ENCODE measurements around the gene CCDC182. TPM values are rescaled to one million over a fixed set of nuclear protein-coding genes. Genes with fewer than 3 reads are reported as not detected.

Gene CCDC182
- total RNA-seq, 1 donor from 2014 or later: not detected

- Mint-ChIP-seq H3K27ac (ENCODE audit: unreplicated experiment) (no peak overlapping the region), H3K4me3 (ENCODE audit: unreplicated experiment) (no peak overlapping the region), H3K4me1 (ENCODE audit: low read depth, unreplicated experiment) (no peaks in the 10 kb centered on the region), H3K27me3 (ENCODE audit: low read depth, unreplicated experiment) (peaks cover 3% of the 10 kb centered on the region), H3K36me3 (ENCODE audit: low read depth, unreplicated experiment) (no peaks in the 10 kb centered on the region), H3K9me3 (ENCODE audit: unreplicated experiment) (peaks cover 4% of the 10 kb centered on the region)
- H3K79me2 ChIP-seq (ENCODE audit: insufficient read depth, low read length): no peaks in the 10 kb centered on the region
- no peak for TF ChIP-seq EZH2 (IDR thresholded peaks at IDR 0.05; ENCODE audit: insufficient read depth, low read length)
- TF ChIP-seq, protein P1, sequence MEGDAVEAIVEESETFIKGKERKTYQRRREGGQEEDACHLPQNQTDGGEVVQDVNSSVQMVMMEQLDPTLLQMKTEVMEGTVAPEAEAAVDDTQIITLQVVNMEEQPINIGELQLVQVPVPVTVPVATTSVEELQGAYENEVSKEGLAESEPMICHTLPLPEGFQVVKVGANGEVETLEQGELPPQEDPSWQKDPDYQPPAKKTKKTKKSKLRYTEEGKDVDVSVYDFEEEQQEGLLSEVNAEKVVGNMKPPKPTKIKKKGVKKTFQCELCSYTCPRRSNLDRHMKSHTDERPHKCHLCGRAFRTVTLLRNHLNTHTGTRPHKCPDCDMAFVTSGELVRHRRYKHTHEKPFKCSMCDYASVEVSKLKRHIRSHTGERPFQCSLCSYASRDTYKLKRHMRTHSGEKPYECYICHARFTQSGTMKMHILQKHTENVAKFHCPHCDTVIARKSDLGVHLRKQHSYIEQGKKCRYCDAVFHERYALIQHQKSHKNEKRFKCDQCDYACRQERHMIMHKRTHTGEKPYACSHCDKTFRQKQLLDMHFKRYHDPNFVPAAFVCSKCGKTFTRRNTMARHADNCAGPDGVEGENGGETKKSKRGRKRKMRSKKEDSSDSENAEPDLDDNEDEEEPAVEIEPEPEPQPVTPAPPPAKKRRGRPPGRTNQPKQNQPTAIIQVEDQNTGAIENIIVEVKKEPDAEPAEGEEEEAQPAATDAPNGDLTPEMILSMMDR (IDR thresholded peaks at IDR 0.05; ENCODE audit: insufficient read depth, low read depth, low read length): no peak
- H3K9me3 ChIP-seq (ENCODE audit: insufficient read depth, low read depth, low read length): no peaks in the 10 kb centered on the region
- no peaks in the 10 kb centered on the region for H4K20me1 ChIP-seq (ENCODE audit: insufficient read depth, low read length)
- no peaks in the 10 kb centered on the region for H3K36me3 ChIP-seq (ENCODE audit: insufficient read depth, low read length)
- no peak overlapping the region for H3K9ac ChIP-seq (ENCODE audit: low read length)
- no peak overlapping the region for H3K4me2 ChIP-seq (ENCODE audit: low read length)
- FAIRE-seq (no peak), DNase-seq (ENCODE audit: low read depth) (no peak)
- no peak overlapping the region for H3K4me3 ChIP-seq (ENCODE audit: insufficient read depth, low read depth, low read length)
- no peaks in the 10 kb centered on the region for H3K4me1 ChIP-seq (ENCODE audit: insufficient read depth, low read length)
- no peak overlapping the region for H2AFZ ChIP-seq (ENCODE audit: low read depth, low read length)
- H3K27me3 ChIP-seq (ENCODE audit: insufficient read depth, low read length): no peaks in the 10 kb centered on the region
- no peak overlapping the region for H3K27ac ChIP-seq (ENCODE audit: low read depth, low read length)
Measured at GRCh38 chr17:57699751-57700219, 45.3 kb downstream of the CCDC182 start.

DNA sequence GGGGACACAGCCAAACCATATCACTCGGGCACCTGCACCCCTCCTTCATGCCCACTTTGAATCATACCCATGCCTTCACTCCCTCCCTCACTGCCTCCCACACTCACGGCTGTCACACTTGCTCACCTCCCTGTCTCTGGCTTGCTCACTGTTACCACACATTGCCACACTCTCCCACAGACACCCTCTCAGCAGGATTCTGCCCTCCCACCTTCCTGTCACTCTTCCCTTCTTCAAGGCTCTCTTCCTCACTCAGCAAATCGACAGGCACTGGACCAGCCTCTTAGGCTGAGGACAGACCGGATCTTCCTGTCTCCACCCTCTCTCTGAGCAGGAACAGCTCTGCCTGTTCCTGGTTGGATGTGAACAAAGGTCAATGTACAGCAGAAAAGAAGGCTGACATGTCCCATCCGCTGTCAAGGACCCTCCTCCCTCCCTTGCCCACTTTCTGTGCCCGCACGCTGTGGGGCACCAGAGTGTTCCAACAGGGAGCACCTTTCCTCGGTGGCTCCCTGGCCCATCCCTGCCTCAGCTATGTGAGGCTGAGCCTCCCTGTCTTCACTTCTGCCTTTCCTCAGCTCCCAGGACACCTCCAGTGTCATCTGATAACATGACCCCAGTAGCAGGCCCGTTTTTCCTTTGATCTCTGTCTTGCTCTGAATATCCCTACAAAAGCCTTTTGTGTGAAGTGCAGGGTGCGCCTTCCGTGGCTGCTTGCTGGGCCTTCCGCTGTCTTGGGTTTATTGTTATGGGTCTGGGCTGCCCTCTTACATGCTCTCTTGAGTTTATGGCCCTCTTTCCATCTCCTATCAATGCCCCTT is 47.0 kb downstream of the CCDC182 start:
- no peak for FAIRE-seq
- Mint-ChIP-seq H3K9me3 (ENCODE audit: unreplicated experiment) (peaks cover 6% of the 10 kb centered on the region), H3K27ac (ENCODE audit: unreplicated experiment) (no peak overlapping the region), H3K4me1 (ENCODE audit: low read depth, unreplicated experiment) (no peaks in the 10 kb centered on the region), H3K4me3 (ENCODE audit: unreplicated experiment) (no peak overlapping the region), H3K27me3 (ENCODE audit: low read depth, unreplicated experiment) (peaks cover 3% of the 10 kb centered on the region), H3K36me3 (ENCODE audit: low read depth, unreplicated experiment) (no peaks in the 10 kb centered on the region)
- Histone ChIP-seq H2AFZ (ENCODE audit: low read depth, low read length) (no peak overlapping the region), H3K9me3 (ENCODE audit: insufficient read depth, low read depth, low read length) (no peaks in the 10 kb centered on the region), H3K27me3 (ENCODE audit: insufficient read depth, low read length) (no peaks in the 10 kb centered on the region), H3K27ac (ENCODE audit: low read depth, low read length) (no peak overlapping the region), H3K9ac (ENCODE audit: low read length) (no peak overlapping the region), H3K4me2 (ENCODE audit: low read length) (no peak overlapping the region), H3K4me1 (ENCODE audit: insufficient read depth, low read length) (no peaks in the 10 kb centered on the region), H3K79me2 (ENCODE audit: insufficient read depth, low read length) (no peaks in the 10 kb centered on the region), H3K36me3 (ENCODE audit: insufficient read depth, low read length) (no peaks in the 10 kb centered on the region), H4K20me1 (ENCODE audit: insufficient read depth, low read length) (no peaks in the 10 kb centered on the region), H3K4me3 (ENCODE audit: insufficient read depth, low read depth, low read length) (no peak overlapping the region)
- DNase-seq (ENCODE audit: low read depth): no peak
- TF ChIP-seq, protein P1 (IDR thresholded peaks at IDR 0.05; ENCODE audit: insufficient read depth, low read depth, low read length): no peak
- TF ChIP-seq EZH2 (IDR thresholded peaks at IDR 0.05; ENCODE audit: insufficient read depth, low read length): no peak

DNA sequence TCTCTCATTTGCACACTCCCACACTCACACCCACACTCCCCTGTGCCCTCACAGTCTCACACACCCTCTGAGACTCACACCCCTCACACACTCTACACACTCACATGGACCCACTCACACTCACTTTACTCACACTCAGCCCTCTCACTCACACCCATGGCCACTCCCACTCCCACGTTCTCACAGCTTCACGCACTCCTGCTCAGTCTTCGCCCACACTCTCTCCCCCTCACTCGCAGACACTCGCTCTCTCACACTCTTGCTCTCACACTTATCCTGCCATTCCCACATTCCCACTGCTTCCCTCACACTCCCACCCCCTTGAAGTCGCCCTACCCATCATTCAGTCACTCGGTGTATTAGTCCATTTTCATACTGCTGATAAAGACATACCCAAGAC is 47.9 kb downstream of the CCDC182 start:
- H3K27ac ChIP-seq (ENCODE audit: low read depth, low read length): no peak overlapping the region
- no peak overlapping the region for H3K4me2 ChIP-seq (ENCODE audit: low read length)
- no peaks in the 10 kb centered on the region for H3K36me3 Mint-ChIP-seq (ENCODE audit: low read depth, unreplicated experiment)
- no peak overlapping the region for H3K27ac Mint-ChIP-seq (ENCODE audit: unreplicated experiment)
- TF ChIP-seq, protein P1 (IDR thresholded peaks at IDR 0.05; ENCODE audit: insufficient read depth, low read depth, low read length): no peak
- TF ChIP-seq EZH2 (IDR thresholded peaks at IDR 0.05; ENCODE audit: insufficient read depth, low read length): no peak
- no peak overlapping the region for H3K4me3 Mint-ChIP-seq (ENCODE audit: unreplicated experiment)
- H3K9me3 ChIP-seq (ENCODE audit: insufficient read depth, low read depth, low read length): no peaks in the 10 kb centered on the region
- H4K20me1 ChIP-seq (ENCODE audit: insufficient read depth, low read length): no peaks in the 10 kb centered on the region
- H2AFZ ChIP-seq (ENCODE audit: low read depth, low read length): no peak overlapping the region
- H3K36me3 ChIP-seq (ENCODE audit: insufficient read depth, low read length): no peaks in the 10 kb centered on the region
- H3K27me3 Mint-ChIP-seq (ENCODE audit: low read depth, unreplicated experiment): peaks cover 3% of the 10 kb centered on the region
- no peak overlapping the region for H3K4me3 ChIP-seq (ENCODE audit: insufficient read depth, low read depth, low read length)
- peaks cover 6% of the 10 kb centered on the region for H3K9me3 Mint-ChIP-seq (ENCODE audit: unreplicated experiment)
- H3K4me1 ChIP-seq (ENCODE audit: insufficient read depth, low read length): no peaks in the 10 kb centered on the region
- no peak overlapping the region for H3K9ac ChIP-seq (ENCODE audit: low read length)
- H3K27me3 ChIP-seq (ENCODE audit: insufficient read depth, low read length): no peaks in the 10 kb centered on the region
- FAIRE-seq: no peak
- no peaks in the 10 kb centered on the region for H3K79me2 ChIP-seq (ENCODE audit: insufficient read depth, low read length)
- no peaks in the 10 kb centered on the region for H3K4me1 Mint-ChIP-seq (ENCODE audit: low read depth, unreplicated experiment)
- DNase-seq (ENCODE audit: low read depth): no peak

Data from astrocyte (in vitro differentiated cells and primary cell).